NCI-H82 treated with DMSO at 0.1 percent for 48 hours (cell line): ENCODE results near the gene HBG2.
"Not testable (repeated sequence)": the region's sequence is repeated elsewhere in the genome, so short reads cannot be mapped to it uniquely, and the experiment has no call there.

Source experiments
- DNase-seq: peaks from one replicate; lab custom pipeline; 2025; ENCODE audit not compliant: unreplicated experiment; lab: John Stamatoyannopoulos, UW

HBG2 gene

DNA sequence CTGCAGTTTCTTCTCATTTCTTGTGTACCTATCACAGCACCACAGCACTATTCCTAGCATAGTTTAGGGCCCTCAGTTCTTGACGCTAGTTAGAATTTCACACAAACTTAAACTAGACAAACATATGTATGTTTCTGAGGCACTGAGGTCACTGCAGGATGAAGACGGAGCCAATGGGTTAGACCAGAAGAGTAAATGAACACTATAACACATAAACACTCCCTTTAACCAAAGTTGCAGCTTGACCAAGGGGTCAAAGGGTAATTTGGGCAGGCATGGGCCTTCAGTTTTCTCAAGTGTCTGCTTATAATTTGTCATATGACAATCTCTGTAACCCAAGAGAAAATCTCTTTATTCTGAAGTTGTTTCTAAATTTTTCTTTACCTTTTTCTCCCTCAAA, 28.0 kb upstream of the HBG2 start:
- DNase-seq: no peak

DNA sequence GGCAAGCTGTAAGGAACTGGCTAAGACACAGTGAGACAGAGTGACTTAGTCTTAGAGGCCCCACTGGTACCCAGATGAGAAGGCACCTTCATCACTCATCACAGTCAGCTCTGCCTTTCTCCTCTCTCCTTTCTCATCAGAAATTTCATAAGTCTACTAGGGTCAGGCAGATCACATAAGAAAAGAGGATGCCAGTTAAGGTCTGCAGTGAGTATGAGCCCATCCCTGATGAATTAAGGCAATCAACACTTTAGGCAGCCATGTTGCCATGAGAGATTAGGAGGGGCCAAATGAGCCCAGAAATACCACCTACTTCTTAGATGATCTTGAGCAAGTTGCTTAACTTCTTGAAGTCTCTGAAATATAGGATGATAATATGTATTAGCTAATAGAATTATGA, 27.0 kb upstream of the HBG2 start:
- no peak for DNase-seq

DNA sequence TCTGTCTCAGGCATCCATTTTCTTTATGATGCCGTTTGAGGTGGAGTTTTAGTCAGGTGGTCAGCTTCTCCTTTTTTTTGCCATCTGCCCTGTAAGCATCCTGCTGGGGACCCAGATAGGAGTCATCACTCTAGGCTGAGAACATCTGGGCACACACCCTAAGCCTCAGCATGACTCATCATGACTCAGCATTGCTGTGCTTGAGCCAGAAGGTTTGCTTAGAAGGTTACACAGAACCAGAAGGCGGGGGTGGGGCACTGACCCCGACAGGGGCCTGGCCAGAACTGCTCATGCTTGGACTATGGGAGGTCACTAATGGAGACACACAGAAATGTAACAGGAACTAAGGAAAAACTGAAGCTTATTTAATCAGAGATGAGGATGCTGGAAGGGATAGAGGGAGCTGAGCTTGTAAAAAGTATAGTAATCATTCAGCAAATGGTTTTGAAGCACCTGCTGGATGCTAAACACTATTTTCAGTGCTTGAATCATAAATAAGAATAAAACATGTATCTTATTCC, 26.1 kb upstream of the HBG2 start:
- DNase-seq: no peak

DNA sequence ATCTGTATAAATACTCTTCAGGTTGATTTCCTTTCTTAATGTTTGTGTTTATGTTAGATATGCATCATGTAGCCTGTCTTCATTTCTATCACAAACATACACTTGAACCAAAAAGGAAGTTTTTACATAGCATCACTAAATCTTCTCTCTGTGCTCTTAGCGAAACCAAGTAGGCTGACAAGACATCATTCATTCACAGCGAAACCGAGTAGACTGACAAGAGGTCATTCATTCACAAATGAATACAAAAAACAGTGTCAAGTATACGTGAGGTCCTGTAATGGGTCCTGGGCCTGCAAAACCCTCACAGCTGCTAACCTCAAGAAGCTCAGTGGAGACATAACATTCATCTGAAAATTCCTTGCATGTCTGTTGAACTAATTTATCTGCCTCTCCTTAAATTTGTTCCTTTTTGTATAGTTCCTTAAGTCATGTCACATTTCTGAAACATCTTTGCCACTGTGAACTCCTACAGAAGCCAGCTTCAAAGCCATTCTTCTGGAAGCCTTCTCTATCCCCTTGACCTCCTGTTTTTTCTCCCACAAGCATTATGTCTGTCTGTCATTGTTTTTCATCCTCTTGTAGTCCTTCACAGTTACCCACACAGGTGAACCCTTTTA, 25.0 kb upstream of the HBG2 start:
- no peak for DNase-seq

DNA sequence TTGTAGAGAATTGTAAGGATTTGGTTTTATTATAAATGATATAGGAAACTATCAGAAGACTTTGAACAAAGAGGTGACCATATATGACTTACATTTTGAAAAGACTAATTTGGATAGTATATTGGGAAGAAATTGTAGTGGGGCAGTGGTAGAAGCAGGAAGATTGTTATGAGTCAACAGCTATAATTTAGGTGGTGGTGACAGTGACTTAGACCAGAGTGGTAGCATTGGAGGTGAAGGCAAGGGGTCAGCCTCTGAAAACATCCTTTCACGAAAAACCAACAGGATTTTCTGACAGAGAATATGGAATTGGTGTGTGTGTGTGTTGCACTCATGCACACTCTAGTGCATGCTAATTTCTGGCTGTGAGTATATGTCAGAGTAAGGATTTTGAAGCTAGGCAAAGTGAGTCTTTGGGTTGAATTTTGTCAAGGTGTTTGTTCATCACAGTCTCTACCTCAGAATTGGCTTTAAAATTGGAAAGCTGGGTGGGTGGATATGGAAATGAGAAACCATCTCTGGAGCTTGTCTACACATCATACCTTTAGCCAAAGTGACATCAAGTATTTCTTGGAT, 23.3 kb upstream of the HBG2 start:
- no peak for DNase-seq

DNA sequence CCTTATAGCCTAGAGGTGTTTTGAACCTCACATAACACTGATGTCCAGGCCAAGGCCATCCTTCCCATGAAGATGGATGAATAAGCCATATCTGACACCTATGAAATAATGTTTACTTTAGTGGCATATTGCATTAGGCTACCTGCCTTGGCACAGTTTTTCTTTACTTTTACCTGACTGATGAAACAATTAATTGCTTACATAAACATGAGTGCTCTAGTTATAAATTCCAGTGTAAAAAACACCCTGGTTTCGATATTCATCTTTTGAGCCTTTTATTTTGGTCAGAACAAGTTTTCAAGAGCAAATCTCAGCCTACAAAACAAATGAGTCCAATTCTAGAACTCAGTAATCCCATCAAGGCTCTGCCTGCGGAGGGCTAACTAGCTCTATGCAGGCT, 22.1 kb upstream of the HBG2 start:
- DNase-seq: no peak

DNA sequence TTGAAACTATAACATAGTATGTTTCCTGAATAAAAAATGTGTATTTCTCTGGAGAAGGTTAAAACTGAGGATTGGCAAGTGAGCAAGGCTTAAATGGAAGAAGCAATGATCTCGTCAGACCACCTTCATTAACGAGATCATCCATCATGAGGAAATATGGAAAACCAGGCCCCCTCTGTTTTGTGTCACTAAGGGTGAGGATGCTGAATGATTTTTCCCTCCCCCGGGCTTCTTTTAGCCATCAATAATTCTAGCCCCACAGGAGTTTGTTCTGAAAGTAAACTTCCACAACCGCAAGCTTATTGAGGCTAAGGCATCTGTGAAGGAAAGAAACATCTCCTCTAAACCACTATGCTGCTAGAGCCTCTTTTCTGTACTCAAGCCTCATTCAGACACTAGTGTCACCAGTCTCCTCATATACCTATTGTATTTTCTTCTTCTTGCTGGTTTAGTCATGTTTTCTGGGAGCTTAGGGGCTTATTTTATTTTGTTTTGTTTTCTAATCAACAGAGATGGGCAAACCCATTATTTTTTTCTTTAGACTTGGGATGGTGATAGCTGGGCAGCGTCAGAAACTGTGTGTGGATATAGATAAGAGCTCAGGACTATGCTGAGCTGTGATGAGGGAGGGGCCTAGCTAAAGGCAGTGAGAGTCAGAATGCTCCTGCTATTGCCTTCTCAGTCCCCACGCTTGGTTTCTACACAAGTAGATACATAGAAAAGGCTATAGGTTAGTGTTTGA, 21.0 kb upstream of the HBG2 start:
- no peak for DNase-seq

DNA sequence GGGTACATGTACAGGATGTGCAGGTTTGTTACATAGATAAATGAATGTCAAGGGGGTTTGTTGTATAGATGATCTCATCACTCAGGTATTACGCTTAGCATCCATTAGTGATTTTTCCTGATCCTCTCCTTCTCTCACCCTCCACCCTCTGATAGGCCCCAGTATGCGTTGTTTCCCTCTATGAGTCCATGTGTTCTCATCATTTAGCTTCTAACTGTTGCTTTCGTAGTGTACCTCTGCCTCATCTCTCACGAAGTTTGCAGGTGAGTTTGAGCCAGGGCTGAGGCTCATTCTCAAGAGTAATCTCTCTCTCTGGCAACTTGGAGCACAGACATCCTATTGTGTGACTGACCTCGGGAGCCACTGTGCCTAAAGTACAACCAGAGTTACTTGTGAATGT, 19.8 kb upstream of the HBG2 start:
- no peak for DNase-seq

DNA sequence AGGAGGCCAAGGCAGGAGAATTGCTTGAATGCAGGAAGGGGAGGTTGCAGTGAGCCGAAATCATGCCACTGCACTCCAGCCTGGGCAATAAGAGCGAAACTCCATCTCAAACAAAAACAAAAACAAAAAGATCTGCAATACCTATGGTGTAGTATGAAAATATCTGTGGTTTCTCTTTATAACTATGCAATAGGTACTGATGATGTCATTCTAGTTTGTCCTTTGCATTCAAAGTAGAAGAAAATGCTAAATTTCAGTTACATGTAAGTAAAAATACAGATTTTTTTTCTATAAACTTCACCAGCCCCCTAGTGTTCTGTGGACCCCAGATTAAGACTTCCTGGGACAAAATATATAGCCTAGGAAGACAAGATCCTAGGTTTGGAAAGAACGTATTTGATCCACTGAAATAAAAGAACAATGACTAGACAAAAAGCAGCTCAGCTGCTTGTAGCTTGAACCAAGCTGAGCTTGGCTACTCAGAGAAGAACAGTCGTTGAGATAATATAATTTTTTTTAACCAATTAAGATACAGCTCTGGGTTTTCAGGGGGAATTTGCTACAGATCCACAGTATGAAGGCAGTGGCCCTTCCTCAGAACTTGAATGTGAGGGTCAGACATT, 17.9 kb upstream of the HBG2 start:
- DNase-seq: no peak

DNA sequence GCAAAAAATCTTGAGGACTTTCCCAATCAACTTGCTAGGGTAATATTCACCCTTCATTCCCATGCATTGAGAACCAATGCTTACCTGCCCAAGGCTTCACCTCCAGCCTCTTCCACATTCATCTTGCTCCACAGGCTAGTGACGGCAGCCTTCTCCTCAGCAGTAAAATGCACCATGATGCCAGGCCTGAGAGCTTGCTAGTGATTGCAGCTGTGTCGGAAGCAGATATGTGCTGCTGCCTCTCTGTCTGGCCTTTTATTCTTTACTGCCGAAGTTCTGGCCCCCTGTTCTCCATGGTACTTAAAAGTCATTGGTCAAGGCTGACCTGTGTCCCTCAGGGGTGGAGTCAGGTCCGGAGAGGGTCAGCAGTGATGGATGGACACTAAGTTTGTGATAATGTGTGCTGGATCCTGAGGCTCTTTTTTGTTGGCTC, 15.2 kb upstream of the HBG2 start, which contains the start of gene HBE1:
Gene HBE1, minus strand, starts transcription at position 231 of the 433 bp plus-strand sequence. Its CDS starts 55 bp downstream, at position 176.
- DNase-seq: no peak

DNA sequence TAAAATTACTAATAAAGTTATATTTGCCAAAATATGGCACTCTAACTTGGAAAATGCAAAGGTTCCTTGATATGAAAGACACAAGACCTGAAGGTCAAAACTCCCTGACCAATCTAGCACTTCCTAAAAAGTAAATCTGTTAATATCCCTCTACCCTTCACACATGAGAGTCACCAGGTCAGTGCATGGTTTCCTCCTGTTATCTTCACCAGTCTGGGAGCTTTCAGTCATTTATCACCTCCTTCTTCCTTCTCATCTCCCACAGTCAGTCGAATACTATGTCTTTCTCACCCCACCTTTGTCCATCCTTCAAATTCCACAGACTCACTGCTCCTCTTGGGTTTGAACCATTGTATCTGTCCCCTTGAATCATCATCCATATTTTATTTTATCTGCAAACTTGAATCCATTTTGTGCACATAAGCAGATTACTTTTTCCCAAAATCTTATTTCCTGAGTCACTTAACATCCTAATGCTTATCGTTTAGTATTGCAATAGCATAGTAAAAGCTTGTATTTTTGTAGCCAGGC, 12.5 kb upstream of the HBG2 start:
- no peak for DNase-seq

DNA sequence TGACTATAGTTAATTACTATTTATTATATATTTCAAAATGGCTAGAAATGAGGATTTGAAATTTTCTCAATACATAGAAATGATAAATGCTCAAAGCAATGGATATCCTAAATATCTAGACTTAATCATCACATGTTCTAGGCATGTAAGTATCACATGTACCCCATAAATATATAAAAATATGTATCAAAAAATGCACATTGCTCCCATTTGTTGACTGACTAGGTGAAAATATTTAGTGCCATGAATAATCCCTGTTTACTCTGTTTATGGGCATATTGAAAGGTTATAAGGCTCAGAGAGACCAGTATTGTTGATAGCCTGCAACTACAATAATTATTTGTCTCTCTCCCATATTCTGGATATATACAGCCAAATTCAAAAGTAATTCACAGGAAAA, 12.0 kb upstream of the HBG2 start:
- DNase-seq: no peak

DNA sequence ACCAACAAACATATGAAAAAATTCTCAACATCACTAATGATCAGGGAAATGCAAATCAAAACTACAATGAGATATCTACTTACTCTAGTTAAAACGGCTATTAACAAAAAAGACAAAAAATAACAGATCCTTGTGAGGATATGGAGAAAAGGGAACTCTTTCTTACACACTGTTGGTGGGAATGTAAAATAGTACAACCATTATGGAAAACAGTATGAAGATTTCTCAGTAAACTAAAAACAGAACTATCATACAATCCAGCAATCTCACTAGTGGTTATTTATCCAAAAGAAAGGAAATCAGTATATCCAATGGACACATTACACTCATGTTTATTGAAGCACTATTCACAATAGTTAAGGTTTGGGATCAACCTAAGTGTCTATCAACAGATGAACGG, 11.3 kb upstream of the HBG2 start:
- DNase-seq: no peak

DNA sequence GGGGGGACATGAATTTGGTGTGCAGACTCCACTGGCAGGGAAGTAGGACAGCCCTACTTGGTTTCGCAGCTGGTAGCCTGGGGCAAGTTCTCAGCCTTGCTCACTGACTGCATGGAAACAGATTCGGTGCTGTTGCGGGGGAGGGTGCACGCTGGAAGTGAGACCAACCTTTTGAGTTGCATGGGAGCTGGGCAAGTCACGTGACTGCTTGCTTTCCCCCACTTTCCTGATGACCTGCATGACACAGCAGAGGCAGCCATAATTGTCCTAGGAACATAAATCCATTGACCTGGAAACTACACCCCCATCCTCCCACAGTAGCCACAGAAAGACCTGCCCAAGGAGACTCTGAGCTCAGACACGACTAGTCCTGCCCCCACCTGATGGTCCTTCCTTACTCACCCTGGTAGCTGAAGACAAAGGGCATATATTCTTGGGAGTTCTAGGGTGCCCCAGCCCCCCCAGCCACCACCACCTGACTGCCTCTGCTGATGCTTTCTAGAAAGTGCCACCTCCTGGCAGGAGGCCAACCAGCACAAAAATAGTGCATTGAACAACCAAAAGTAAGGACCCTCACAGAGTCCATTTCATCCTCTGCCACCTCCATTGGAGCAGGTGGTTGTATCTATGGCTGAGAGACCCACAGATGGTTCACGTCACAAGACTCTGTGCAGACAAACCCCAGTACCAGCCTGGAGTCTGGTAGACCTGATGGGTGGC, 4.1 kb upstream of the HBG2 start:
- no peak for DNase-seq

DNA sequence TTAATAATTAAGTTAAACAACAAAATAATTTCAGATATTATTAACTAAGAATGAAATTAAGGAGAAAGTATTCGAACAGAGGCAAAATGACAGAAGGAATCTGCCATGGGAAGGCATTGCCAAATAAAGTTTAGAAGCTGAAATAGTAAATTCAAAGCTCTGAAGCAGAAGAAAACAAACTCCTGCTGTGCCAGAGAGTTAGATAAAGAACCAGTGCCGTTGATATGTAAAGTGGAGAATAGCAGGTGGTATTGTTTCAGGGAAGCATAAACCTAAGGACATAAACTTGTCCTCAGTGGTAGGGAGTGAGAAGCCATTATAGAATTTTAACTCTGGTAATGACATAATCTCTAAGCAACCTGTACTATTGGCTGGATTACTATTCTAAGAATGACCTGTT, 2.7 kb upstream of the HBG2 start:
- DNase-seq: no peak

DNA sequence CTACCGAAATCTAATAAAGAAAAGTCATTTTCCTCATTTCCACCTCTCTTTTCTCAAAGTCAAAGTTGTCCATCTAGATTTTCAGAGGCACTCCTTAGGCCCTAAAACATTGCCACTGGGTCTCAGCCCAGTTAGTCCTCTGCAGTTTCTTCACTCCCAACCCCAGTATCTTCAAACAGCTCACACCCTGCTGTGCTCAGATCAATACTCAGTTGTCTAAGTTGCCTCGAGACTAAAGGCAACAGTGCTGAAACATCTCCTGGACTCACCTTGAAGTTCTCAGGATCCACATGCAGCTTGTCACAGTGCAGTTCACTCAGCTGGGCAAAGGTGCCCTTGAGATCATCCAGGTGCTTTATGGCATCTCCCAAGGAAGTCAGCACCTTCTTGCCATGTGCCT, 558 bp downstream of the HBG2 start:
- DNase-seq: not testable (repeated sequence)

DNA sequence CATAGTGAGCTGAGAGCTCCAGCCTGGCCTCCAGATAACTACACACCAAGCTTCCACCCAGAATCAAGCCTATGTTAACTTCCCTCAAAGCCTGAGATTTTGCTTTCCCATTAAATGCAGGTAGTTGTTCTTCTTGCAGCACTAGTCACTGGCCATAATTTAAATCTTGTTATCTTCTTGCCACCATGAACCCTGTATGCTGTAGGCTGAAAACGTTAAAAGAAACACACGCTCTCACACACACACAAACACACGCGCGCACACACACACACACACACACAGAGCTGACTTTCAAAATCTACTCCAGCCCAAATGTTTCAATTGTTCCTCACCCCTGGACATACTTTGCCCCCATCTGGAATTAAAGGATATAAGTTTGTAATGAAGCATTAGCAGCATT, 1.1 kb downstream of the HBG2 start:
- not testable (repeated sequence) for DNase-seq

DNA sequence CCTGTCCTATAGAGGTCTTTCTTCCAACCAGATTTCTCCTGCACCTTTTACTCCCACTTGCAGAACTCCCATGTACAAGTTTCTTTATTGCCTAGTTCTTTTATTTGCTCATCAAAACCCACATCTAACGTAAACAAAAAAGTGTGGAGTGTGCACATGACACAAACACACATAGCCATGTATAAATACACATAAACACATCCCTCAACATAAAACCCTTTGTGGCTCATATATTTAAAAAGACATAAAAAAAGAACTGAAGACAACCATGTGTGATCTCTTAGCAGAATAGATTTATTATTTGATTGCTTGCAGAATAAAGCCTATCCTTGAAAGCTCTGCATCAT, 1.7 kb downstream of the HBG2 start:
- no peak for DNase-seq

DNA sequence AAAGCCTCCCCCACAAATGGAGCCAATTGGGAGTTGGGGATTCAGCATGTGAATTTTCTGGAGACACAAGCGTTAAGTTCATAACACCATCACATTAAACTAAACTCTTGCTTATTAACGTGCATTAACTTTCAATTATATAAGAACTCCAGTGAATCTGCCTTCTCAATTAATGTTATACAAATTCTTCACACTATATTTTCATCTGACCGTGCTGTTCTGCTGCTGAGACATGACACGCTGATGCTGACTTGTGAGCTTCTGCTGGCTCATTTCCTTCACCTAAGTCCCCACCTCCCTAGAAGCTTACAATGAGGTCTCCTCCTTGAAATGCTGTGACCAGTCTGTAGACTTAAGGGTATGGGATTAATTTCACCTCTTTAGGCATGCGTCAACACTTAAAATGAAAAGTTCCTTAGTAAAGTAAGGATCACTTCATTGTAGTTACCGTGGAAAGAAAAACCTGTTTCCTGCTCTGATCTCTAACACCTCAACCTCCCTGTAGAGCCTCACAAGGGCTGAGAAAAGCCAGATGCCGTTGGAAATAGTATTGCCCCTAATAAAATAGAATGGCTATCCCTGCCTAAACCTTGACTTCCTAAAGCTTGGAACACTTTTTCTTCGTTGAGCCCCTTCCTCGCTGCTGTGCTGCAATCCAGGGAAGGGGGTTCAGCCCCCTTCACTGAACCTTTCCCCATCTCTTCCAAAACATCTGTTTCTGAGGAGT, 2.2 kb downstream of the HBG2 start:
- no peak for DNase-seq

DNA sequence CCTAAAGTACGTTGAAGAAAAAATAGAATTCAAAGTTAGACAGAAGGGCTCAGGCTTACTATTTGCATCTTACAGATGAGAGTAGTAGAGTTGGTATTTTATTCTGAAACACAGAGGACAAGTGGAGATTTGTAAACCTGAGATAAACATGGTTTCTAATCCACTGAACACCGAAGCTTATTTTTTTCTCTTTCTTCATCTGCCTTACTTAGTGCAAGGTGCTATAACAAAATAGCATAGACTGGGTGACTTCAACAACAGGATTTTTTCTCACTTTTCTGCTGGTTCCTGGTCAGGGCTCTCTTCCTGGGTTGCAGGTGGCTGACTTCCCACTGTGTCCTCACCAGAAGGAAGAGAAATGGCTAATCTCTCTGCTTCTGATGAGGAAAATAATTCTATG, 2.8 kb downstream of the HBG2 start:
- no peak for DNase-seq
